Bronchial epithelial cell (primary cell): Measurements from ENCODE around the gene GRK6. TPM values are rescaled to one million over a fixed set of nuclear protein-coding genes. Genes with fewer than 3 reads are reported as not detected.

Experiments used
- DNase-seq: peaks from one replicate; pipeline ENCODE4 v3.0.0-alpha.2; 2010; ENCODE audit warnings: low read depth
- FAIRE-seq: peaks from 2 replicates; lab custom pipeline; 2011; peaks lifted over from hg19 to GRCh38; lab: Jason Lieb, UNC
- H3K27me3 ChIP-seq: 2 replicates; pipeline ENCODE4 v1.5.1; 2011; ENCODE audit warnings: low read length; ENCODE audit not compliant: control insufficient read depth, insufficient read depth
- H3K36me3 ChIP-seq: 2 replicates; pipeline ENCODE4 v1.5.1; 2011; ENCODE audit warnings: low read length; ENCODE audit not compliant: control insufficient read depth, insufficient read depth
- H3K4me3 ChIP-seq: 2 replicates; pipeline ENCODE4 v1.5.1; 2011; ENCODE audit warnings: mild to moderate bottlenecking, low read depth, low read length, control low read depth
- CTCF ChIP-seq: IDR thresholded peaks from 2 replicates; pipeline ENCODE4 v1.5.1; 2011; ENCODE audit warnings: mild to moderate bottlenecking, moderate library complexity, low read length, control low read depth, inconsistent platforms; ENCODE audit not compliant: insufficient read depth, severe bottlenecking
- total RNA-seq: library from RNA; depleted of rRNA; stranded (reverse); fragments of >200 nt; gene quantifications from 2 replicates; pipeline ENCODE4 v1.2.1, GENCODE V29; 2014

GRK6 gene
- total RNA-seq, 1 donor from 2014 or later: 22.9 TPM

- FAIRE-seq: no peak
- TF ChIP-seq CTCF: peak; percentile 5
- Histone ChIP-seq H3K36me3 (peaks cover 2% of the 10 kb centered on the region), H3K4me3 (no peak overlapping the region), H3K27me3 (no peaks in the 10 kb centered on the region)
- no peak for DNase-seq
Measured at GRCh38 chr5:177452688-177453638, 26.5 kb downstream of the GRK6 start.

DNA sequence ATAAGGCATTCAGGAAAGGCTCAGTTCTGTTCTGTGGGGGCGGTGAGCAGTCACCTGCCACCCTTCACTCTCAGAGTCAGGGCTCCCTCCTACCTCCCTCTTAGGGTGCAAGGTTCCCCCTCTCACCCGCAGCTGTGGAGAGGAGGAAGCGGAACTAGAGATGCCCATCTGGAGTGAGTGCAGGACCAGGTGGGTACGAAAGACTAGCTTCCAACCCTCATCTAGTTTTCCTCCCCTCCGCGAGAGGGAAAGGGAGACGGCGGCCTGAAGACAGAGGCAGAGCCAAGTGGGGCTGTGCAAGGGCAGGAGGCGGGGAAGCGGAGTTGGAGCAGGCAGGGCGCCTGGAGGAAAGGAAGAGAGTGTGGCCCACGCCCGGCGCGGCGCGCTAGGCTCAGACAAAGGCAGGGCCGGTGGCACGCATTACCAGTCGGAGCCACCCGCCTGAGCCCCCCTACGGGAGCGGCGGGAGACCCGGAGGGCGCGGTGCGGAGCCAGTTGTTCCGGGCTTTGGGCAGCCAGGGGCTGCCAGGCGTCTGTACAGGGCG is 27.4 kb downstream of the GRK6 start:
- Histone ChIP-seq H3K27me3 (no peaks in the 10 kb centered on the region), H3K4me3 (peak overlapping the region; percentile 64), H3K36me3 (peaks cover 11% of the 10 kb centered on the region)
- no peak for TF ChIP-seq CTCF
- no peak for DNase-seq
- no peak for FAIRE-seq

- peak; percentile 79 for TF ChIP-seq CTCF
- Histone ChIP-seq H3K27me3 (no peaks in the 10 kb centered on the region), H3K36me3 (peaks cover 14% of the 10 kb centered on the region), H3K4me3 (peak overlapping the region; percentile 64)
- peak; percentile 71 for DNase-seq
- FAIRE-seq: no peak
Measured at GRCh38 chr5:177454397-177455035, 28.0 kb downstream of the GRK6 start.

DNA sequence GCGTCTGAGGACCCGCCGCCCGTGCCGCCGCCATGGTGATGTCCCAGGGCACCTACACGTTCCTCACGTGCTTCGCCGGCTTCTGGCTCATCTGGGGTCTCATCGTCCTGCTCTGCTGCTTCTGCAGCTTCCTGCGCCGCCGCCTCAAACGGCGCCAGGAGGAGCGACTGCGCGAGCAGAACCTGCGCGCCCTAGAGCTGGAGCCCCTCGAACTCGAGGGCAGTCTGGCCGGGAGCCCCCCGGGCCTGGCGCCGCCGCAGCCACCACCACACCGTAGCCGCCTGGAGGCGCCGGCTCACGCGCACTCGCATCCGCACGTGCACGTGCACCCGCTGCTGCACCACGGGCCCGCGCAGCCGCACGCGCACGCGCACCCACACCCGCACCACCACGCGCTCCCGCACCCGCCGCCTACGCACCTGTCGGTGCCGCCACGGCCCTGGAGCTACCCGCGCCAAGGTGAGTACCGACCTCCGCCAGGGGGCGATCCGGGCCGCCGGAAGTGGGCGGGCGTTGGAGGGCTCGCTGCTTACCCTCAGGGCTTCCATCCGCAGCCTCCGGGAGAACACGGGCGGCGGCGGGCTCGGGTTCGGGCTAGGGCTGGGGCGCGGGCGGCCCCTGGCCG is 28.7 kb downstream of the GRK6 start:
- peak; percentile 84 for TF ChIP-seq CTCF
- Histone ChIP-seq H3K36me3 (peaks cover 14% of the 10 kb centered on the region), H3K27me3 (no peaks in the 10 kb centered on the region), H3K4me3 (peak overlapping the region; percentile 64)
- peak; percentile 46 for DNase-seq
- no peak for FAIRE-seq

DNA sequence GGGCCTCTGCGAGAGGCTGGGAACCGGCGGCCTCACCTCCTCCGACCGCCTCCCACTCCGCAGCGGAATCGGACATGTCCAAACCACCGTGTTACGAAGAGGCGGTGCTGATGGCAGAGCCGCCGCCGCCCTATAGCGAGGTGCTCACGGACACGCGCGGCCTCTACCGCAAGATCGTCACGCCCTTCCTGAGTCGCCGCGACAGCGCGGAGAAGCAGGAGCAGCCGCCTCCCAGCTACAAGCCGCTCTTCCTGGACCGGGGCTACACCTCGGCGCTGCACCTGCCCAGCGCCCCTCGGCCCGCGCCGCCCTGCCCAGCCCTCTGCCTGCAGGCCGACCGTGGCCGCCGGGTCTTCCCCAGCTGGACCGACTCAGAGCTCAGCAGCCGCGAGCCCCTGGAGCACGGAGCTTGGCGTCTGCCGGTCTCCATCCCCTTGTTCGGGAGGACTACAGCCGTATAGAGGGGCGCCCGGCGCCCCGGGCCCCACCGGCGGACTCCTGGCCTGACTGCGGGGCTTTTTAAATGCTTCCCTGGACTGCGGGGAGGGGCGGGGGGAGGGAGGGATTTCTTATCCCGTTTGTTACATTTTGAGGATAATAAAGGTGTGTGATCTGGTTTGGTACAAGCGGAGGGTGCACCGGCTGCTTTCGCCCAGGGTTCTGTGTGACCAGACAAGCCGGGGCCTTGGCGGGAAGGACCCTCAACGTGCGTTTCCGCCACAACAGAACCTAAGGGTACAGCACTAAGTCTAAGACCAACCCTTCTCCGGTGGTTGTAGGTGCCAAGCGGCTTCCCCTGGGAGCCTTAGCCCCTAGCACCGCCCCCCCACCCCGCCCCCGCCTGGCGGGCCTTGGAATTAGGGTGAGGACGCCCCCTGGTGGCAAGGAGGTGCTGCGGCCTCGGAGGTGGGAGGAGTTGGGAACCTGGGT is 29.4 kb downstream of the GRK6 start:
- peak; percentile 71 for DNase-seq
- FAIRE-seq: no peak
- Histone ChIP-seq H3K27me3 (no peaks in the 10 kb centered on the region), H3K4me3 (peak overlapping the region; percentile 64), H3K36me3 (peaks cover 16% of the 10 kb centered on the region)
- TF ChIP-seq CTCF: peak; percentile 92
